Right lobe of liver (tissue), 4 donors: ENCODE results near the gene TULP3.
A peak's percentile ranks its signal among the peaks of the same experiment; 100 is the strongest.

Experiments
- CTCF ChIP-seq, 4 donors: fragments of 200-600 bp in 3 of 4; fragments of 450-650 bp in 1 of 4; IDR thresholded peaks; one replicate each; pipeline versions ENCODE4 v1.5.1 to v1.8.0; 2016 to 2022; ENCODE audit warnings: antibody characterized with exemption in 4 of 4, mild to moderate bottlenecking in 2 of 4
- POLR2A ChIP-seq: fragments of 450-650 bp; IDR thresholded peaks from one replicate; pipeline ENCODE4 v1.6.1; 2017; ENCODE audit warnings: antibody characterized with exemption, mild to moderate bottlenecking
- donor health status: DM: no; HTN: no; CAD: no.
- donor health status: DM: no; HTN: no; CAD: no.
- donor health status: DM: no; HTN: yes; CAD: no.

GRCh38 chr12:2958432-2959191 lies 67.9 kb downstream of the TULP3 start:
- TF ChIP-seq CTCF (IDR thresholded peaks at IDR 0.05) (no peak), POLR2A (peak; percentile 20)
